Spleen (tissue), 11 donors: ENCODE measurements around the gene AP2A1. TPM values are rescaled to one million over a fixed set of nuclear protein-coding genes. Genes with fewer than 3 reads are reported as not detected.

Experiments used
- DNase-seq: peaks from one replicate; pipeline ENCODE4 v3.0.0-alpha.2; 2020
- H3K27ac ChIP-seq, 8 donors: fragments of 200-600 bp; sonication (generic) in 7 of 8; 1 replicate in 4 of 8; 2 replicates in 4 of 8; pipeline versions ENCODE4 v1.5.0 to v1.8.0; 2016 to 2021; ENCODE audit warnings: inconsistent platforms in 4 of 8, mild to moderate bottlenecking in 4 of 8, moderate library complexity in 1 of 8
- H3K27me3 ChIP-seq, 7 donors: fragments of 200-600 bp; sonication (generic) in 6 of 7; replicated peaks in 1 of 7; 1 replicate in 4 of 7; 2 replicates in 3 of 7; pipeline versions ENCODE4 v1.5.0 to v1.8.0; 2016 to 2021; ENCODE audit warnings: inconsistent platforms in 3 of 7, mild to moderate bottlenecking in 1 of 7
- H3K36me3 ChIP-seq, 6 donors: fragments of 200-600 bp; sonication (generic) in 5 of 6; 1 replicate in 4 of 6; 2 replicates in 2 of 6; pipeline versions ENCODE4 v1.5.0 to v1.8.0; 2016 to 2021; ENCODE audit warnings: inconsistent platforms in 2 of 6
- H3K4me1 ChIP-seq, 6 donors: fragments of 200-600 bp; sonication (generic) in 5 of 6; 1 replicate in 3 of 6; 2 replicates in 3 of 6; pipeline versions ENCODE4 v1.5.0 to v1.8.0; 2016 to 2021; ENCODE audit warnings: inconsistent platforms in 3 of 6
- H3K4me3 ChIP-seq, 8 donors: fragments of 200-600 bp; sonication (generic) in 7 of 8; 1 replicate in 4 of 8; 2 replicates in 4 of 8; pipeline versions ENCODE4 v1.5.0 to v1.8.0; 2016 to 2021; ENCODE audit warnings: inconsistent platforms in 4 of 8, mild to moderate bottlenecking in 4 of 8, moderate library complexity in 2 of 8
- H3K9me3 ChIP-seq, 8 donors: fragments of 200-600 bp; sonication (generic) in 7 of 8; 1 replicate in 4 of 8; 2 replicates in 4 of 8; pipeline versions ENCODE4 v1.5.0 to v1.8.0; 2016 to 2021; ENCODE audit warnings: inconsistent platforms in 4 of 8
- POLR2A ChIP-seq, 3 donors: fragments of 450-650 bp; IDR thresholded peaks; one replicate each; pipeline ENCODE4 v1.5.1; 2017; ENCODE audit warnings: antibody characterized with exemption in 3 of 3, mild to moderate bottlenecking in 1 of 3
- POLR2AphosphoS5 ChIP-seq, 3 donors: sonication (generic); formaldehyde crosslinking; IDR thresholded peaks; one replicate each; pipeline ENCODE4 v1.5.1; 2017; ENCODE audit warnings: antibody characterized with exemption in 3 of 3
- WGBS, 5 donors: extraction: QIAGEN DNeasy Blood & Tissue Kit in 3 of 5; methylation state at CpG; one replicate each; pipeline versions ENCODE4 v1.1.5 to v1.1.7; 2013 to 2018; 5-methylcytosine and 5-hydroxymethylcytosine counted together
- intact Hi-C: fragments of 100-400 bp; cut with DNase I; formaldehyde crosslinking; loops from one replicate; pipeline ENCODE4 v1.15.0; 2023; ENCODE audit warnings: low total_unique reads
- polyA plus RNA-seq, 3 donors: library from polyadenylated mRNA; stranded (reverse); fragments of 200-250 nt; gene quantifications; one replicate each; pipeline ENCODE4 v1.2.1, GENCODE V29; 2013
- total RNA-seq, 7 donors: library from RNA; depleted of rRNA in 3 of 7; stranded (reverse); fragments of >200 nt in 3 of 7; fragmentation: NEBNext Ultra II Directional in 4 of 7; extraction: Animal tissue kit (Norgen Biotek cat#: 25700) in 4 of 7; gene quantifications; one replicate each; pipeline versions ENCODE4 v1.1.0 to v1.2.1, GENCODE V29; 2016 to 2021
- TF ChIP-seq, protein P1 (sequence below), 11 experiments: fragments of 200-600 bp in 7 of 11; fragments of 450-650 bp in 4 of 11; sonication (generic) in 4 of 11; IDR thresholded peaks in 8 of 11; conservative IDR thresholded peaks in 3 of 11; 1 replicate in 7 of 11; 2 replicates in 4 of 11; pipeline versions ENCODE4 v1.4.0 to v1.8.0; 2016 to 2021; ENCODE audit warnings: antibody characterized with exemption in 11 of 11, inconsistent platforms in 4 of 11, mild to moderate bottlenecking in 1 of 11
- donor health status: healthy with polysubstance abuse.
- donor health status: DM: no; HTN: no; CAD: no; lungs with moderate emphysema.
- donor health status: DM: no; HTN: no; CAD: no.
- donor health status: Bipolar disorder and iron deficiency.
- donor health status: healthy.
- donor health status: DM: no; HTN: no; CAD: no.
- donor health status: DM: yes; HTN: yes; CAD: no.

The AP2A1 gene
- total and polyA plus RNA-seq, 10 donors: 18.1 to 108 (median 89.1) TPM

DNA sequence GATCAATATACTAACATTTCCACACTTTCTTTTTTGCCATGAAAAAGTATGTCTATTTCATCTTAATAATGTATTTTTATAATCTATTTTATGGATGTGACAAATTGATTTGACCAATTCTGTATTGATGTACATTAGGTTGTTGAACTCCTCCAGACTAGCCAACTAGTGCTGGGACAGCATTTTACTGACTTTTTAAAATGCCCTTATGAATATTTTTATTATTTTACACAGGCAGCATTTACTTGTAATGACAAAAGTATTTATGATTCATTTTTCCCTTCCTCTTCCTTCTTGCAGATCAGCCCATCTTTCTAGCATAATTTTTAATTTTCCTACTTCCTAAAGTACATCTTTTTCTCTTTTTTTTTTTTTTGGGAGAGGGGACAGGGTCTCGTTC, 47.2 kb downstream of the AP2A1 start:
- no peak for DNase-seq
- intact Hi-C loops: no loop called here
- peak overlapping the region in 6 of 8 donors; percentile 53 to 75 (median 66) for H3K4me3 ChIP-seq
- TF ChIP-seq POLR2AphosphoS5 (IDR thresholded peaks at IDR 0.05): no peak
- TF ChIP-seq POLR2A (IDR thresholded peaks at IDR 0.05): no peak
- TF ChIP-seq, protein P1, sequence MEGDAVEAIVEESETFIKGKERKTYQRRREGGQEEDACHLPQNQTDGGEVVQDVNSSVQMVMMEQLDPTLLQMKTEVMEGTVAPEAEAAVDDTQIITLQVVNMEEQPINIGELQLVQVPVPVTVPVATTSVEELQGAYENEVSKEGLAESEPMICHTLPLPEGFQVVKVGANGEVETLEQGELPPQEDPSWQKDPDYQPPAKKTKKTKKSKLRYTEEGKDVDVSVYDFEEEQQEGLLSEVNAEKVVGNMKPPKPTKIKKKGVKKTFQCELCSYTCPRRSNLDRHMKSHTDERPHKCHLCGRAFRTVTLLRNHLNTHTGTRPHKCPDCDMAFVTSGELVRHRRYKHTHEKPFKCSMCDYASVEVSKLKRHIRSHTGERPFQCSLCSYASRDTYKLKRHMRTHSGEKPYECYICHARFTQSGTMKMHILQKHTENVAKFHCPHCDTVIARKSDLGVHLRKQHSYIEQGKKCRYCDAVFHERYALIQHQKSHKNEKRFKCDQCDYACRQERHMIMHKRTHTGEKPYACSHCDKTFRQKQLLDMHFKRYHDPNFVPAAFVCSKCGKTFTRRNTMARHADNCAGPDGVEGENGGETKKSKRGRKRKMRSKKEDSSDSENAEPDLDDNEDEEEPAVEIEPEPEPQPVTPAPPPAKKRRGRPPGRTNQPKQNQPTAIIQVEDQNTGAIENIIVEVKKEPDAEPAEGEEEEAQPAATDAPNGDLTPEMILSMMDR (IDR thresholded peaks at IDR 0.05 in 8 of 11, conservative IDR thresholded peaks at IDR 0.05 in 3 of 11): no peak
- no peaks in the 10 kb centered on the region for H3K27me3 ChIP-seq
- H3K36me3 ChIP-seq: no peaks in the 10 kb centered on the region
- 77 to 88% (median 81%) methylated on average over 1 of the region's 1 CpG for WGBS, 5 donors
- H3K4me1 ChIP-seq: peaks cover 17 to 65% (median 46%) of the 10 kb centered on the region in 6 donors
- no peaks in the 10 kb centered on the region for H3K9me3 ChIP-seq
- peak overlapping the region in 7 of 8 donors; percentile 85 to 92 (median 89) for H3K27ac ChIP-seq

DNA sequence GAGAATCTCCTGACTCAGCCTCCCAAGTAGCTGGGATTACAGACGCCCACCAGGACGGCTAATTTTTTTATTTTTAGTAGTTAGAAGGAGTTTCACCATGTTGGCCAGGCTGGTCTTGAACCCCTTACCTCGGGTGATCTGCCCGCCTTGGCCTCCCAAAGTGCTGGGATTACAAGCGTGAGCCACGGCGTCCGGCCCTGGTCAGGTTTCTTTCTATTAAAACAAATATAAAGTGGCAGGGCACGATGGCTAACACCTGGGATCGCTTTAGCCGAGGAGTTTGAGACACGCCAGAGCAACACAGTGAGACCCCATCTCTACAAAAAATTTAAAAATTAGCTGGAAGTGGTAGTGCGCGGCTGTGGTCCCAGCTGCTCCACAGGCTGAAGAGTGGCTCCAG, 49.8 kb downstream of the AP2A1 start:
- WGBS, 5 donors: 88 to 95% (median 90%) methylated on average over 14 of the region's 14 CpGs
- Histone ChIP-seq H3K27me3 (no peaks in the 10 kb centered on the region), H3K9me3 (no peaks in the 10 kb centered on the region), H3K36me3 (peaks cover 0 to 17% (median 5%) of the 10 kb centered on the region in 6 donors), H3K4me1 (peaks cover 14 to 65% (median 47%) of the 10 kb centered on the region in 6 donors), H3K27ac (peak overlapping the region in 7 of 8 donors; percentile 96 to 99 (median 98)), H3K4me3 (peak overlapping the region in 1 of 8 donors; percentile 94)
- no peak for DNase-seq
- intact Hi-C loops: no loop called here
- TF ChIP-seq POLR2A (IDR thresholded peaks at IDR 0.05) (no peak), POLR2AphosphoS5 (IDR thresholded peaks at IDR 0.05) (no peak)
- TF ChIP-seq, protein P1 (IDR thresholded peaks at IDR 0.05 in 8 of 11, conservative IDR thresholded peaks at IDR 0.05 in 3 of 11): no peak

DNA sequence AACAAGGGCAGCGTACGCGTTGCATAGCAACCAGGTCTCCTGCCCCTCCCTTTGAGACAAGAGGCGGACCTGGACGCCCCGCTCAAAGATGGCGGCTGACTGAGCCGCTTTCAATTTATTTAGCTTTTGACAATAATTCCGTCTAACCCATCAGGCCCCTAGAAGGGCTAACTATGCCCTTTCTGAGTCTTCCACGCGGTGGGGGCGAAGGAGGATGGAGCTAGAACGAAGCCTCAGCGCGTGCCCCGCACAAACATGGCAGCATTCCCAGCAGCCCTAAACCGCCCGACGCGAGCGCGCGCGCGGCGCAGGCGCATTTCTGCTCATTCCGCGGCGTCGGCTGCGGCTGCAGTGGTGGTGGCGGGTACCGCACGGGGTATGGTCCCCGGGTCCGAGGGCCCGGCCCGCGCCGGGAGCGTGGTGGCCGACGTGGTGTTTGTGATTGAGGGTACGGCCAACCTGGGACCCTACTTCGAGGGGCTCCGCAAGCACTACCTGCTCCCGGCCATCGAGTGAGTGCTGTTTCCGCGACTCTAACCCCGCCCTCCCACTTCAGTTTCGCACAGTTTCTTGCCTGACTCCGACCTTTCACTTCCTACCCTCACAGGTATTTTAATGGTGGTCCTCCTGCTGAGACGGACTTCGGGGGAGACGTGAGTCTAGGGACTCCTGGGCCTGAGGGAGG, 51.3 kb downstream of the AP2A1 start, which contains the start of gene MED25:
Gene MED25, plus strand, starts transcription at position 326 of the 685 bp plus-strand sequence. Its CDS starts 53 bp downstream, at position 379.
- Histone ChIP-seq H3K4me1 (peaks cover 14 to 57% (median 37%) of the 10 kb centered on the region in 6 donors), H3K27me3 (no peaks in the 10 kb centered on the region), H3K36me3 (peaks cover 0 to 24% (median 8%) of the 10 kb centered on the region in 6 donors), H3K27ac (peak within 1 kb of the TSS; percentile 82 to 99 (median 98)), H3K9me3 (no peaks in the 10 kb centered on the region), H3K4me3 (peak within 1 kb of the TSS; percentile 73 to 99 (median 94))
- TF ChIP-seq POLR2AphosphoS5 (IDR thresholded peaks at IDR 0.05): peak; percentile 93 to 95 (median 94)
- TF ChIP-seq POLR2A (IDR thresholded peaks at IDR 0.05): peak in 2 of 3 donors; percentile 8 to 75
- TF ChIP-seq, protein P1 (IDR thresholded peaks at IDR 0.05 in 8 of 11, conservative IDR thresholded peaks at IDR 0.05 in 3 of 11): peak; percentile 29 to 77 (median 64)
- intact Hi-C loops: no loop called here
- DNase-seq: peak; percentile 96
- WGBS, 5 donors: 0 to 1% (median 0%) methylated on average over 24 to 57 of the region's 57 CpGs
